GM18517 (cell line): ENCODE results near the gene ANGPTL1.

Experiments
- ATAC-seq: cut with Tn5 transposase; IDR thresholded peaks from one replicate; pipeline ENCODE4 v1.9.1; 2021; ENCODE audit warnings: mild to moderate bottlenecking, moderate library complexity; ENCODE audit not compliant: unreplicated experiment

The ANGPTL1 gene

GRCh38 chr1:178870944-178871343, at the start of gene ANGPTL1:
TSS of gene ANGPTL1 (minus strand) at chr1:178871077. CDS start at chr1:178865776, 5,301 bp downstream.
- ATAC-seq, result no peak

- ATAC-seq, result no peak
Observed at GRCh38 chr1:178919581-178919980, 48.7 kb upstream of the ANGPTL1 start.

GRCh38 chr1:178918955-178919354, 48.1 kb upstream of the ANGPTL1 start:
- no peak for ATAC-seq

GRCh38 chr1:178918308-178918707, 47.4 kb upstream of the ANGPTL1 start:
- no peak for ATAC-seq

- no peak for ATAC-seq
Observed at GRCh38 chr1:178916448-178917174, 45.7 kb upstream of the ANGPTL1 start.

GRCh38 chr1:178912597-178912996, 41.7 kb upstream of the ANGPTL1 start:
- ATAC-seq, result no peak

GRCh38 chr1:178910023-178910422, 39.1 kb upstream of the ANGPTL1 start:
- ATAC-seq, result no peak

- ATAC-seq, result no peak
Observed at GRCh38 chr1:178908358-178908757, 37.5 kb upstream of the ANGPTL1 start.

- no peak for ATAC-seq
Observed at GRCh38 chr1:178901482-178902125, 30.7 kb upstream of the ANGPTL1 start.

GRCh38 chr1:178899402-178899801, 28.5 kb upstream of the ANGPTL1 start:
- ATAC-seq, result no peak

- ATAC-seq, result no peak
Observed at GRCh38 chr1:178898401-178898800, 27.5 kb upstream of the ANGPTL1 start.

GRCh38 chr1:178895928-178896327, 25.1 kb upstream of the ANGPTL1 start:
- no peak for ATAC-seq

GRCh38 chr1:178886551-178886950, 15.7 kb upstream of the ANGPTL1 start:
- no peak for ATAC-seq

- no peak for ATAC-seq
Observed at GRCh38 chr1:178885869-178886268, 15.0 kb upstream of the ANGPTL1 start.

- no peak for ATAC-seq
Observed at GRCh38 chr1:178881950-178882349, 11.1 kb upstream of the ANGPTL1 start.

GRCh38 chr1:178877896-178878295, 7.0 kb upstream of the ANGPTL1 start:
- ATAC-seq, result no peak

GRCh38 chr1:178875936-178876335, 5.1 kb upstream of the ANGPTL1 start:
- ATAC-seq, result no peak

- no peak for ATAC-seq
Observed at GRCh38 chr1:178874966-178875365, 4.1 kb upstream of the ANGPTL1 start.

- ATAC-seq, result no peak
Observed at GRCh38 chr1:178871551-178872320, 859 bp upstream of the ANGPTL1 start.

- no peak for ATAC-seq
Observed at GRCh38 chr1:178870221-178870620, 656 bp downstream of the ANGPTL1 start.

- no peak for ATAC-seq
Observed at GRCh38 chr1:178869119-178869697, 1.7 kb downstream of the ANGPTL1 start.
